WERI-Rb-1 (cell line): Measurements from ENCODE around the gene CELSR1.

Source experiments
- DNase-seq: peaks from one replicate; pipeline ENCODE4 v3.0.0-alpha.2; 2020
- H3K27ac ChIP-seq: fragments of 250-450 bp; sonication (Bioruptor Pico); 2 replicates; pipeline ENCODE4 v1.5.1; 2020; ENCODE audit warnings: mild to moderate bottlenecking, moderate library complexity
- H3K27me3 ChIP-seq: fragments of 250-450 bp; sonication (Bioruptor Pico); 2 replicates; pipeline ENCODE4 v1.5.1; 2021; ENCODE audit warnings: mild to moderate bottlenecking, low read depth, moderate library complexity; ENCODE audit not compliant: insufficient read depth, severe bottlenecking
- H3K36me3 ChIP-seq: fragments of 250-450 bp; sonication (Bioruptor Pico); 2 replicates; pipeline ENCODE4 v1.5.1; 2020; ENCODE audit warnings: mild to moderate bottlenecking, moderate library complexity
- H3K4me3 ChIP-seq: 2 replicates; pipeline ENCODE4 v1.5.1; 2011; ENCODE audit warnings: low read depth, mild to moderate bottlenecking, control low read depth, low read length
- H3K9me3 ChIP-seq: fragments of 250-450 bp; sonication (Bioruptor Pico); 2 replicates; pipeline ENCODE4 v1.5.1; 2021; ENCODE audit warnings: mild to moderate bottlenecking, moderate library complexity; ENCODE audit not compliant: severe bottlenecking
- CTCF ChIP-seq: IDR thresholded peaks from 2 replicates; pipeline ENCODE4 v1.5.1; 2011; ENCODE audit warnings: low read depth, mild to moderate bottlenecking, control low read depth, inconsistent platforms, low read length

The CELSR1 gene

GRCh38 chr22:46459347-46460065 is 77.9 kb downstream of the CELSR1 start:
- Histone ChIP-seq H3K4me3 (no peak overlapping the region), H3K36me3 (no peaks in the 10 kb centered on the region), H3K27ac (no peak overlapping the region), H3K27me3 (no peaks in the 10 kb centered on the region), H3K9me3 (no peaks in the 10 kb centered on the region)
- DNase-seq: no peak
- no peak for TF ChIP-seq CTCF

GRCh38 chr22:46458525-46458924 is 78.9 kb downstream of the CELSR1 start:
- no peak for TF ChIP-seq CTCF
- no peak for DNase-seq
- no peak overlapping the region for H3K4me3 ChIP-seq
- H3K27ac ChIP-seq: no peak overlapping the region
- H3K9me3 ChIP-seq: no peaks in the 10 kb centered on the region
- H3K27me3 ChIP-seq: no peaks in the 10 kb centered on the region
- no peaks in the 10 kb centered on the region for H3K36me3 ChIP-seq

GRCh38 chr22:46457502-46458488 is 79.6 kb downstream of the CELSR1 start:
- Histone ChIP-seq H3K36me3 (no peaks in the 10 kb centered on the region), H3K4me3 (no peak overlapping the region), H3K9me3 (no peaks in the 10 kb centered on the region), H3K27me3 (no peaks in the 10 kb centered on the region), H3K27ac (no peak overlapping the region)
- DNase-seq: no peak
- TF ChIP-seq CTCF: no peak

- no peak for DNase-seq
- no peak overlapping the region for H3K4me3 ChIP-seq
- no peaks in the 10 kb centered on the region for H3K27me3 ChIP-seq
- no peak overlapping the region for H3K27ac ChIP-seq
- no peaks in the 10 kb centered on the region for H3K9me3 ChIP-seq
- H3K36me3 ChIP-seq: no peaks in the 10 kb centered on the region
- no peak for TF ChIP-seq CTCF
Observed at GRCh38 chr22:46456818-46457163, 80.6 kb downstream of the CELSR1 start.

- no peak for TF ChIP-seq CTCF
- H3K4me3 ChIP-seq: no peak overlapping the region
- H3K9me3 ChIP-seq: no peaks in the 10 kb centered on the region
- H3K36me3 ChIP-seq: no peaks in the 10 kb centered on the region
- no peak overlapping the region for H3K27ac ChIP-seq
- no peak for DNase-seq
- H3K27me3 ChIP-seq: no peaks in the 10 kb centered on the region
Observed at GRCh38 chr22:46455446-46455845, 82.0 kb downstream of the CELSR1 start.
